Lower leg skin (tissue), 4 donors: ENCODE results near the gene TBC1D21. TPM values are rescaled to one million over a fixed set of nuclear protein-coding genes. Genes with fewer than 3 reads are reported as not detected.

Source experiments
- DNase-seq, 2 donors: peaks; one replicate each; pipeline ENCODE4 v3.0.0-alpha.2; 2019; ENCODE audit warnings: low spot score in 2 of 2
- H3K4me3 ChIP-seq: fragments of 200-600 bp; sonication (generic); 2 replicates; pipeline ENCODE4 v1.5.1; 2017; ENCODE audit warnings: mild to moderate bottlenecking, low read depth; ENCODE audit not compliant: poor library complexity, severe bottlenecking
- POLR2A ChIP-seq, 2 donors: fragments of 450-650 bp; IDR thresholded peaks; one replicate each; pipeline ENCODE4 v1.6.1; 2016 to 2017; ENCODE audit warnings: antibody characterized with exemption in 2 of 2, mild to moderate bottlenecking in 1 of 2, moderate library complexity in 1 of 2
- WGBS, 2 donors: methylation state at CpG; one replicate each; pipeline ENCODE4 v1.1.5; 2018; 5-methylcytosine and 5-hydroxymethylcytosine counted together
- intact Hi-C: fragments of 100-400 bp; cut with DNase I; formaldehyde crosslinking; loops from one replicate; pipeline ENCODE4 v1.15.0; 2023; ENCODE audit warnings: low total_unique reads
- total RNA-seq, 4 donors: library from RNA; depleted of rRNA; stranded (reverse); fragments of >200 nt; gene quantifications; one replicate each; pipeline ENCODE4 v1.1.0, GENCODE V29; 2016
- TF ChIP-seq, protein P1 (sequence below), 3 donors: fragments of 450-650 bp; IDR thresholded peaks; one replicate each; pipeline ENCODE4 v1.5.1; 2016; ENCODE audit warnings: antibody characterized with exemption in 3 of 3, mild to moderate bottlenecking in 3 of 3, moderate library complexity in 2 of 3

Gene TBC1D21
- total RNA-seq, 4 donors from 2014 or later = not detected

DNA sequence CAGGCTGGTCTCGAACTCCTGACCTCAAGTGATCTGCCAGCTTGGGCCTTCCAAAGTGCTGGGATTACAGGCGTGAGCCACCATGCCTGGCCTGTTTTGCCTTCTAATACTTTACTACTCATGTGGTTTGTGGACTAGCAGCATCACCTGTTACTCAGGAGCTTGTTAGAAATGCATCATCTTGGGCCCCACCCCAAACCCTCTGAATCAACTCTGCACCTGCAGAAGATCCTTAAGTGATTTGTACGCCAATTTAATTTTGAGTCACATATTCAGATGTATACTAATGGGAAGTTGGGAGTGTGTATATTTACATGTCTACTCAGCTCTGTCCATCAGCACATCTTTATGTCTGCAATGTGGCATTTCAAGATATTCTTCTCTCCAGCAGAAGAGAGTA, 6.1 kb downstream of the TBC1D21 start:
- intact Hi-C loops = no loop called here
- 63 to 77% methylated on average over 3 of the region's 3 CpGs for WGBS, 2 donors
- no peak for DNase-seq
- no peak overlapping the region for H3K4me3 ChIP-seq
- no peak for TF ChIP-seq POLR2A (IDR thresholded peaks at IDR 0.05)
- TF ChIP-seq, protein P1, sequence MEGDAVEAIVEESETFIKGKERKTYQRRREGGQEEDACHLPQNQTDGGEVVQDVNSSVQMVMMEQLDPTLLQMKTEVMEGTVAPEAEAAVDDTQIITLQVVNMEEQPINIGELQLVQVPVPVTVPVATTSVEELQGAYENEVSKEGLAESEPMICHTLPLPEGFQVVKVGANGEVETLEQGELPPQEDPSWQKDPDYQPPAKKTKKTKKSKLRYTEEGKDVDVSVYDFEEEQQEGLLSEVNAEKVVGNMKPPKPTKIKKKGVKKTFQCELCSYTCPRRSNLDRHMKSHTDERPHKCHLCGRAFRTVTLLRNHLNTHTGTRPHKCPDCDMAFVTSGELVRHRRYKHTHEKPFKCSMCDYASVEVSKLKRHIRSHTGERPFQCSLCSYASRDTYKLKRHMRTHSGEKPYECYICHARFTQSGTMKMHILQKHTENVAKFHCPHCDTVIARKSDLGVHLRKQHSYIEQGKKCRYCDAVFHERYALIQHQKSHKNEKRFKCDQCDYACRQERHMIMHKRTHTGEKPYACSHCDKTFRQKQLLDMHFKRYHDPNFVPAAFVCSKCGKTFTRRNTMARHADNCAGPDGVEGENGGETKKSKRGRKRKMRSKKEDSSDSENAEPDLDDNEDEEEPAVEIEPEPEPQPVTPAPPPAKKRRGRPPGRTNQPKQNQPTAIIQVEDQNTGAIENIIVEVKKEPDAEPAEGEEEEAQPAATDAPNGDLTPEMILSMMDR (IDR thresholded peaks at IDR 0.05) = no peak

DNA sequence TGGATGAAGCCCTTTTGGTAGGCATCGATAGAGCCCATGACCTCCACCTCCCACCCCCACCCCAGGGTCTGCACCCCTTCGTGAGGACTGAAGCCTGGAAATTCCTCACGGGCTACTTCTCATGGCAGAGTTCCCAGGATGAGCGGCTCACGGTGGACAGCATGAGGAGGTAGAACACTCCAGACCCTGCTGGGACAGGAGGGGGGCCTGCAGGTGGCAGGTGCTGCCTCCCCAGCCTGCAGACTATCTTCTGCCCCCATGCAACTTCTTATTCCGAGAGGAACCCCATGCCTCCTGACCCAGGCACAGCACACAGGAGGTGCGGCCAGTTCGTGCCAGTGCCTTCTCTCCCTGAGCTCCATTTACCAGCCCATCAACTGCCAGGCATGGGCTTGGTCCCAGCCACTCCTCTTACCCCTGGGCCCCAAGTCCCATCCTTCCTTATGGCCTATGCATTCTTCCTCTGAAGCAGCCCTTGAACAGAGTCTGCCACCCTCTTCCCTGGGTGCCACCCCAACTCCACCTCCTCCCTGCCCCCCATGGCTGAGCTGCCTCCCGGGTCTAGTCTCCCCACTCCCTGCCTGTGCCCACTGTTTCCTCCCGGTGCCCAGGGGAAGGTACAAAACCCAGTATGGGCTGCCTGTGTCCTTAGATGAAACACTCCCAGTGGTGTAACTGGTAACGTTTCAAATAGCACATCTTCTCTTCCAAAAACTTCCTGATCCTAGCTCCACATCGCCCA, 8.4 kb downstream of the TBC1D21 start:
- peak in 1 of 2 donors; percentile 69 for DNase-seq
- intact Hi-C loops = no loop called here
- WGBS, 2 donors = 82% methylated on average over 11 to 12 of the region's 12 CpGs
- TF ChIP-seq POLR2A (IDR thresholded peaks at IDR 0.05) = no peak
- TF ChIP-seq, protein P1 (IDR thresholded peaks at IDR 0.05) = no peak
- H3K4me3 ChIP-seq = no peak overlapping the region

DNA sequence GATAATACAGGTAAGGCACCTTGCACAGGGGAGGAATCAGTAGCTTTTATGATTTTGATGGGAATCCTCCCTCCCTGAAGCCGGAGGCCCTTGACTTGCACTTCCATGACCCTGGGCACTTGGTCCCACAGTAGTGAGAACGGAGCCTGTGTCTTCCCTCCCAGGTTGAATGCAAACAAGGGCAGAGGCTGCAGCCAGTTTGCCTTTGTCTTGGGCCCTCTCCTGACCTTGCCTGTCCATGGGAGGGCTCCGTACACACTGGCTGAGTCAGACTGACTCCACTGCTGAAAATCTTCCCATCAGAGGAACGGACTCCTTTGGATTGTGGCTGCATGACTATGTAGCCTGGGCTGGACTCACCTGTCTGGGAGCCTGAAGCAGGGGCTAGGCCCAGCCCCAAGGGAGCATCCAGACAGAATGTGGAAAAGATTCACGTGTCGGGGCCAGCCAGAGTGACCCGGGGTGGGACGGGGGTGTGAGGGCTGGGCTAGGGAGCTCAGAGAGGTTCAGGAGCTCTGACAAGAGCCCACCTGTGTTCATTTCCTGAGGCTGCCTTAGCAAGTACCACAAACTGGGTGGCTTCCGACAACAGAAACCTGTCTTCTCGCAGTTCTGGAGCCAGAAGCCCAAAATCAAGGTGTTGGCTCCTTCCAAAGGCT, 9.5 kb downstream of the TBC1D21 start:
- no peak overlapping the region for H3K4me3 ChIP-seq
- TF ChIP-seq POLR2A (IDR thresholded peaks at IDR 0.05) = no peak
- TF ChIP-seq, protein P1 (IDR thresholded peaks at IDR 0.05) = no peak
- intact Hi-C loops = no loop called here
- peak in 1 of 2 donors; percentile 32 for DNase-seq
- 84 to 88% methylated on average over 9 to 10 of the region's 10 CpGs for WGBS, 2 donors

DNA sequence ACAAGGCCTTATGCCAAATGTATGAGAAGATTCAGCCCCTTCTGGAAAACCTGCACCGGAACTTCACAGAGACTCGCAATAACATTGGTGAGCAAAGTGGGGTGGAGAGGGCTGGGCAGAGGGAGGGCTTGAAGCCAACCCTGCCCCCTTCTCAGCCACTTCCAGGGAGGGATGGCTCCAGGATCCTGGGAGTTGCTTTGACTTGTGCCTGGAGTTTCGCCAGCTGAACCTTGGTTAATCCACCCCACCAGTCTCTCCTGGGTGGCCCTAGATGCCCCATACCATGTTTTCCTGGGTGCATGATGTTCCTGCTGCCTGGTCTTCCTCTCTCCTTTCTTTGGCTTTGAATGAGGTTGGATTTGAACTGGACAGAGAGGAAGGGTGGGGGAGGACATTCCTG, 10.8 kb downstream of the TBC1D21 start:
- 37 to 75% methylated on average over 3 of the region's 3 CpGs for WGBS, 2 donors
- intact Hi-C loops = no loop called here
- TF ChIP-seq POLR2A (IDR thresholded peaks at IDR 0.05) = no peak
- TF ChIP-seq, protein P1 (IDR thresholded peaks at IDR 0.05) = no peak
- H3K4me3 ChIP-seq = no peak overlapping the region
- peak in 1 of 2 donors; percentile 71 for DNase-seq

DNA sequence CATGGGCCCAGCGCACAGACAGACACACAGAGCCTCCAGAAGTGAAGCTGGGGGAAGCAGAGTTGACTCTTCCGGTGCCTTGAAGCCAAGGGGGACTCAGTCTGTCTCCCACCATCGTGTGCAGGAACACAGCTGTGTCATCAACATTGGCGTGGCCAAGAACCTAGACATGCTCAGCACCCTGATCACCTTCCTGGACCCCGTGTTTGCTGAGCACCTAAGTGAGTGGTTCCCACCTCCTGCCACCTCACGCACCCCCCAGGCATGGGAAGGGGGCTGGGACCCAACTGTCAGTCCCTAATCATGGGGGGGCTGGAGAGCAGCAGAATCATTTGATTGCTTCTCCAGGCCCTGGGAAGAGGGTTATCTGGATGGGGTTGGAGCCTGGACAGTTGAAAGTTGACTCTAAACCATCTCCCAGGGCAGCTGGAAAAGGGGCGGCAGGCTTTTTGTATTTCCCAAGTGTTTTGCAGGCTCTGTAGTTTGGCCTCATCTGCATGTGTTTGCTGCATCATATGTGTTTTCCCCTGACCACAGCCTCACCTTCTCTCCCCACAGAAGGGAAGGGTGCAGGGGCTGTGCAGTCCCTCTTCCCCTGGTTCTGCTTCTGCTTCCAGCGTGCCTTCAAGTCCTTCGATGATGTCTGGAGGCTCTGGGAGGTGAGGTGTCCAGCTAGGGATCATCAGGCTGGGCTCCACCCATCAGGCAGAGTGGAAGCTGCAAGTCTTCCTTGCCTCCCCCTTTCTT, 12.8 kb downstream of the TBC1D21 start:
- TF ChIP-seq POLR2A (IDR thresholded peaks at IDR 0.05) = no peak
- TF ChIP-seq, protein P1 (IDR thresholded peaks at IDR 0.05) = no peak
- intact Hi-C loops = no loop called here
- 87 to 90% methylated on average over 9 of the region's 9 CpGs for WGBS, 2 donors

More for the DNA sequence above, 12.8 kb downstream of the TBC1D21 start:
- peak in 1 of 2 donors; percentile 62 for DNase-seq
- H3K4me3 ChIP-seq = no peak overlapping the region
